ENCODE data around the gene TRPM8.

The TRPM8 gene

GRCh38 chr2:234002281-234002680, 85.1 kb downstream of the TRPM8 start:
- DNase-seq (ENCODE audit: low read depth), result no peak

DNA sequence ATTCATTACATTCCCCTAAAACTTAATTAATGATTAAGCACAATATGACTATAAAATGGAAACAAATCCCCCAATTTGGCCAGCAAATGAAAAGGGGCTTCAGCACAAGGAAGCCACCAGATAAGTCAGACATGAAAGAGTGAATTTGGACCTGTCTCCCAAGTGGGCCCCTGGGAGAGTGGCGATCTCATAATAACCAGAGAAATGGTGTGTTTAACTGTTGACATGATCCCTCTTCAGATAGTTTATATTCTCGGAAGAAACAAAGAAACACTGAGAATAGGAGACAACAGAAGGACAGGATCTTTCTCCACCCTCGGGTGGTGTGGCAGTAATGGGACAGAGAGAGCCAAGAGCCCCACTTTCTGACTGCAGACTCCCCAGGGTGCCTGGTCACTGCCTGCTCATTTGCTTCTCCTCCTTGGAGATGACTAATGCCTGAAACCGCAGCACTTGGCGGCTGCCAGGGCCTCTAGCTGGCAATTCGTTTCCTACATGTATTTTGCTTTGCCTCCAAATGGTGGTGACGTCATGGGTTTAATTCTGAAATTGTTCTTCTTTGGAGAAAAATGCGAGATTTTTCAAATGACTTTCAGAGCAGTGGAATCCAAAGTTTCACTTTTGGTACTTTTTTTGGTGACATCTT, 86.9 kb downstream of the TRPM8 start:
- peak; percentile 83 for DNase-seq (ENCODE audit: low read depth)

DNA sequence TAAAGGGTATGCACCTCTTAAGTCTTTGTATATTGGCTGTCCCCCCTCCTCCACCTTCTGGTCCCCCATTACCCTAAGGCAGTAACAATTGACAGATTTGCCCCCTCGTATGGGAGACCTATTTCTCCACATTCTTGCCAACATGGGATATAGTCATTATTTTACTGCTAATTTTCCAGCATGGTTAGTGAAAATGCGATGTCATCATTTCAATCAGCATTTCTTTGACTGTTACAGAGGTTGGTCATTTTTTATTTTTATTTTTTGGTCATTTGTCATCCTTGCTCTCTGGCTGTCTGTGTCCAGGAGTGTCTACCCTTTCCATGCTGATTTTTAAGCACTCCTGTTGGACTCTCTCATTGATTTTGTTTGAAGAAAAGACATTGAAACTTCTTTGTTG, 88.0 kb downstream of the TRPM8 start:
- DNase-seq (ENCODE audit: low read depth), result no peak

GRCh38 chr2:234006501-234006900, 89.3 kb downstream of the TRPM8 start:
- DNase-seq (ENCODE audit: low read depth), result no peak

- DNase-seq (ENCODE audit: low read depth), result no peak
Observed at GRCh38 chr2:234014427-234014826, 97.3 kb downstream of the TRPM8 start.

DNA sequence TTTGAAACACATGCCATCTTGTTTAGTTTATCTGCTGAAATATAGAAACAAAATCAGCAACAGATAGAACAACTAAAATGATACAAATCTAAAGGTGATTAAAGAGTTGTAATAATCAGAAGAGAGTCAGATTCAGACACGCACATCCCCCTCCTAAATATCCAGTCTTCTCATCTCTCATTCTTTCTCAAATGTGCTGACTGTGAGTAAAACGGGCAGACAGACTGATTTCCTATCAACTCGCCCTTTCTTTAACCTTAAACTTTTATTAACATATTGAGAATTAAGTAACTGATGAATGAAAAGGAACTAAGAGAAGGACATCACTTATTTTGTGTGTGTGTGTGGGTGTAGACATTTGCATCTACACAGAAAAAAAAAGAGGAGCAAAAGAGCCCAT, 98.7 kb downstream of the TRPM8 start:
- no peak for DNase-seq (ENCODE audit: low read depth)

GRCh38 chr2:234019896-234020295, 102.7 kb downstream of the TRPM8 start:
- no peak for DNase-seq (ENCODE audit: low read depth)

GRCh38 chr2:234020332-234020731, 103.2 kb downstream of the TRPM8 start:
- no peak for DNase-seq (ENCODE audit: low read depth)

DNA sequence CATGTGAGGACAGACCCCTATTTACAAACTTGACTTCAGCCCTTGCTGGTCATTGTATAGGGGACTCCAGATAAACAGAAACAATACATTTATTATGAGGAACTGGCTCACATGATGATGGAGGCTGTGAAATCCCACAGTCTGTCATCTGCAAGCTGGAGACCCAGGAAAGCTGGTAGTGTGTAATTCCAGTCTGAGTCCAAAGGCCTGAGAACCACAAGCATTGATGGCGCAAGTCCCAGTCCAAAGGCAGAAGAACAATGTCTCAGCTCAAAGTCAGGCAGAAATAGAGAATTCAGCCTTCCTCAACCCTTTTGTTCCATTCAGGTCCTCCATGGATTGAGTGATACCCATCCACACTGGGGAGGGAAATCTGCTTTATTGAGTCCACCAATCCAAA, 105.3 kb downstream of the TRPM8 start:
- no peak for DNase-seq (ENCODE audit: low read depth)

DNA sequence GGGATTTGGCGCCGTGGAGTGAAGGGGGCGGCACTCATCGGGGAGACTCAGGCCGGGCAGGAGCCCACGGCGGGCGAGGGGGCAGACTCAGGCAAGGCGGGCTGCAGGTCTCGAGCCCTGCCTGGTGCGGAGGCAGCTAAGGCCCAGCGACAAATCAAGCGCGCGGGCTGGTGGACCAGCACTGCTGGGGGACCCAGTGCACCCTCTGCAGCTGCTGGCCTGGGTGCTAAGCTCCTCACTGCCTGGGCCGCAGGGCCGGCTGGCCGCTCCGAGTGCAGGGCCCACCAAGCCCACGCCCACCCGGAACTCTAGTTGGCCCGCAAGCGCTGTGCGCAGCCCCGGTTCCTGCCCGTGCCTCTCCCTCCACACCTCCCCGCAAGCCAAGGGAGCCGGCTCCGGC, 107.1 kb downstream of the TRPM8 start:
- DNase-seq (ENCODE audit: low read depth), result no peak

DNA sequence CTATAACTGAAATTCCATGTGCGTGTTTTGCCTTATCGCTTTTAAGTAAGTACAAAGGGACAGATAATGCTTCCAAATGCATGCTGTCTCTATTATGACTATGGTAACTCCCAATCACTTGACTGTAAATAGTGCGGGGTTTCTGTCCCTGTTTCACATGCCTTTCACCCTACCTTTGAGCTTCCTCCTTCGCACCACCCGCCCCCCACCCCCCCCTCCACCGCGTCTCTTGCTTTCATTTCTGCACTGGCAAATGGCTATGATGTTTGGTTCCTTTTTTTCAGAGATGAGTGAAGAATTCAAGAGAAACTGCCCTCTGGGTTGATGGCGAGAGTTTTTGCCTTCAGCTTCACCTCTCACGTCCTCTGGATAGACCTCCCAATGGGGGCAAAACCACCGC, 108.3 kb downstream of the TRPM8 start:
- no peak for DNase-seq (ENCODE audit: low read depth)

GRCh38 chr2:234025891-234026401, 108.8 kb downstream of the TRPM8 start:
- DNase-seq (ENCODE audit: low read depth), result no peak

- no peak for DNase-seq (ENCODE audit: low read depth)
Observed at GRCh38 chr2:234026693-234027254, 109.6 kb downstream of the TRPM8 start.

DNA sequence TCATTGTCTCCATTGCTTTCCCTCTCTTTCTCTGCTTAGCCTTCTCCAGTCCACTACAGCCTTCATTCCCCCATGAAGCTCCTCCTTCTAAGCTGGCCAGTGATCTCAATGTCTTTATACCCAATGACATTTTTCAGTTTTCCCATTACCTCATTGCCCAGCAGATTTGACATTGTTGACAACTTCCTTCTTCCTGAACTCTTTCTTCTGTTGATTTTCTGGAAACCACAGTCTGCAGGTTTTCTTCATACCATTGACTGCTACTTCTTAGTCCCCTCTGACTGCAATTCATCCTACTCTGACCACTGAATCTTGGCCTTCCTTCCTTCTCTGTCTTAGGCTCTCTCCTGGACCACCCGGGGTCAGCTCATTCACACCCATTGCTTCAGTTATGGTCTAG, 110.5 kb downstream of the TRPM8 start:
- DNase-seq (ENCODE audit: low read depth), result no peak

GRCh38 chr2:234029150-234029733, 112.1 kb downstream of the TRPM8 start:
- DNase-seq (ENCODE audit: low read depth), result no peak

- DNase-seq (ENCODE audit: low read depth), result no peak
Observed at GRCh38 chr2:234031207-234031606, 114.0 kb downstream of the TRPM8 start.

DNA sequence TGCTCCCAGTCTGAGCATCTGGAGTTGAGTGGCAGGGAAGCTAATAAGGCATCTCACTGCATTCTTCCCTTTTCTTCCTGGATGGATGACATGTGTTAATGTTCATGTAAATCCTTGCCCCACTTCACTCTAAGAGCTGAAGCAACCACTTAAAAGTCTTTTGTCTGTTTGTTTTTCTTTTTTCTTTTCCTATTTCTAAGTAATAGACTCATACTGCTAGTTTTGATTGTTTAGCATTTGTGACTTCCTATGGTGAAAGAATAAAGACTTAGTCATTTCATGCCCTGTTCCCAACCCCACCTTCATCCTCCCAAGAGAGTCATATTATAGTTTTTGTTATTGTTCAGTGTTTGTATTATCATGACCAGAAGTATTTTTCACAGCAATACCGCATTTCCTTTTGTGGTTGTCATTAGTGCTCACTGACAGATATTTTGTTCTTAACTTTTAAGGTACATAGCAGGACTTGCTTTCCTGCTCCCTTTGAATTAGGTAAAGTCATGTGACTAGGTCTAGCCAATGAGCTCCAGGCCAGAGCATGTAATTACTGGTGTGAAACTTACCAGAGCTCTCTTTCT, 115.2 kb downstream of the TRPM8 start:
- peak; percentile 32 for DNase-seq (ENCODE audit: low read depth)

DNA sequence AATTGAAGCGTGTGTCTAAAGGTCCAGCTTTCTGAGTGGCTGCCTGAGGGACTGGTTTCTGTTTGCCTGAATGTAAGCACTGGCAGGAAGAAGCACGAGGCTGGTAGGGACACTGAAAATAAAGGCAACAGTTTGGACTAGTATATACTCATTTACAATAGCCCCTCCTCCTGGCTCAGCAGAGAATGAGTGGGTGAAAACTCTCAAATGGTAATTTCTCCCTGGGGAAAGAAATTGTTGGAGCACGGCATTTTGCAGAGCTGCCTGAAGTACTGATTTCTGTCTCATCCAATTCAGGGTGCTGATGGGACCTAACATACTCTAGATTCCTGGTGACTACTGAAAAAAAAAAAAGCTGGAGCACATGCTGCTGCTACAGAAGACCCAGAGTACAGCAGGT, 116.0 kb downstream of the TRPM8 start:
- no peak for DNase-seq (ENCODE audit: low read depth)

- no peak for DNase-seq (ENCODE audit: low read depth)
Observed at GRCh38 chr2:234033885-234034284, 116.7 kb downstream of the TRPM8 start.

- no peak for DNase-seq (ENCODE audit: low read depth)
Observed at GRCh38 chr2:234038076-234038802, 121.1 kb downstream of the TRPM8 start.

DNA sequence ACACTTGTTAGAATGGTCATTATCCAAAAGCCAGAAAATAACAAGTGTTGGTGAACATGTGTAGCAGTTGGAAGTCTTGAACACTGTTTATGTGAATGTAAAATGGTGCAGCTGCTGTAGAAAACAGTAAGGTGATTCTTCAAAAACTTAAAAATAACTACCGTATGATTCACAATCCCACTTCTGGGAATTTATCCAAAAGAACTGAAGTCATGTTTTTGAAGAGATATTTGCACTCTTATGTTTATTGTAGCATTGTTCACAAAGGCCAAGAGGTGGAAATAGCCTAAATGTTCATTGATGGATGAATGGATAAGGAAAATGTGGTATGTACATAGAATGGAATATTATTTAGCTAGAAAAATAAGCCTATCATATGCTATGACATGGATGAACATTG, 127.0 kb downstream of the TRPM8 start:
- DNase-seq (ENCODE audit: low read depth), result peak; percentile 27

DNA sequence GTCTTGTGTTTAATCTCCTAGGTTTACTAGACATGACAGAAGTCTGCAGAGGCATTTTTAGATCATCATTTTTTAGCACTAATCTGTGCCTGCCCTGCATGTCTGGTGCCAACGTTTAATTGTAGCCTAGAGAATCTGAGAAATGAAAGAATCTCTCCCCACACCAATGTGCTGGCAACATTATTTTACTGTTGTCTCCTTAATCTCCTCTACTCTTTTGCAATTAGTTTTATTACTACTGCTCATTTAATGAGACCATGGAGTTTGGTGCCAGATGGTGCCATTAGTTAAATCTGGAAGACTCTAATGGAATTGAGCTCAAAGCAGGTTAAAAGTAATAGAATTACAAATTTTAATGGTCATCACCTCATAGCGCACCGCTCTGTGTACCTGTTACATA, 129.3 kb downstream of the TRPM8 start:
- no peak for DNase-seq (ENCODE audit: low read depth)

DNA sequence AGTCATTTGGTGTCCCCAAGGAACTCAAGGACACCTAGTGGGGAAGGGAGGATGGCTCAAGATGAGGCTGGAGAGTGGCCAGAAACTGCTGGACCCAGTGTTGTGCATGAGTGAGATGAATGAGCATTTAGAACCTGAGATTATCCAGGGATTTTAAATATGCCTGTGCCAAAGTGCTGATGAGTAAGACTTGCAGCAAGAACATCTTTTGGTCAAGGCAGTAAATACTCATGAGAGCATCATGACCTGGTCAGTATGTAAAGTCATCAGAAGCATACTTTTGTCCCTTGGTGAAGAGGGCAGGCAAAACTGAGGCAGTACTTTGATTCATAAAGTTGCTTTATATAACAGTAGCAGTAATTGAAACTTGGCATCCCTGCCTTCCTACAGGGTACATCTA, 130.2 kb downstream of the TRPM8 start:
- no peak for DNase-seq (ENCODE audit: low read depth)

Measured in fibroblast of the conjunctiva (primary cell).